H9 (cell line): ENCODE measurements around the gene ACVR2B. TPM values are rescaled to one million over a fixed set of nuclear protein-coding genes. Genes with fewer than 3 reads are reported as not detected.

ENCODE experiments used
- DNase-seq: peaks from one replicate; pipeline ENCODE4 v3.0.0-alpha.2; 2017
- H2AFZ ChIP-seq: one replicate; pipeline ENCODE4 v1.6.1; 2013; ENCODE audit warnings: mild to moderate bottlenecking, low read length, control low read depth, moderate library complexity
- H2AK5ac ChIP-seq: 2 replicates; pipeline ENCODE4 v1.6.1; 2013; ENCODE audit warnings: low read length, control low read depth, mixed read lengths; ENCODE audit not compliant: insufficient read length
- H2BK120ac ChIP-seq: one replicate; pipeline ENCODE4 v1.6.1; 2013; ENCODE audit warnings: low read depth, mild to moderate bottlenecking, low read length, control low read depth, inconsistent platforms; ENCODE audit not compliant: poor library complexity, severe bottlenecking
- H2BK12ac ChIP-seq: 2 replicates; pipeline ENCODE4 v1.6.1; 2013; ENCODE audit warnings: low read length, control low read depth, mixed read lengths, low read depth; ENCODE audit not compliant: insufficient read length
- H2BK15ac ChIP-seq: 2 replicates; pipeline ENCODE4 v1.6.1; 2013; ENCODE audit warnings: low read depth, low read length, control low read depth
- H2BK20ac ChIP-seq: one replicate; pipeline ENCODE4 v1.6.1; 2013; ENCODE audit warnings: low read depth, mild to moderate bottlenecking, low read length, control low read depth, inconsistent platforms; ENCODE audit not compliant: poor library complexity, severe bottlenecking
- H2BK5ac ChIP-seq: 2 replicates; pipeline ENCODE4 v1.6.1; 2013; ENCODE audit warnings: low read length, control low read depth, mixed read lengths; ENCODE audit not compliant: insufficient read length
- H3K14ac ChIP-seq: 2 replicates; pipeline ENCODE4 v1.6.1; 2013; ENCODE audit warnings: low read length, control low read depth; ENCODE audit not compliant: insufficient read depth
- H3K18ac ChIP-seq: 2 replicates; pipeline ENCODE4 v1.6.1; 2013; ENCODE audit warnings: low read depth, mild to moderate bottlenecking, mixed read lengths, low read length, control low read depth; ENCODE audit not compliant: insufficient read length
- H3K23ac ChIP-seq: 2 replicates; pipeline ENCODE4 v1.6.1; 2013; ENCODE audit warnings: low read length, control low read depth, mixed read lengths, low read depth; ENCODE audit not compliant: insufficient read length
- H3K23me2 ChIP-seq: 2 replicates; pipeline ENCODE4 v1.6.1; 2013; ENCODE audit warnings: low read depth, mild to moderate bottlenecking, mixed read lengths, low read length, control low read depth; ENCODE audit not compliant: insufficient read length, poor library complexity, severe bottlenecking
- H3K27ac ChIP-seq: 2 replicates; pipeline ENCODE4 v1.5.1; 2013; ENCODE audit warnings: low read length, control low read depth, mixed read lengths, low read depth; ENCODE audit not compliant: insufficient read length
- H3K27me3 ChIP-seq: 2 replicates; pipeline ENCODE4 v1.6.1; 2013; ENCODE audit warnings: low read length, control low read depth, inconsistent platforms; ENCODE audit not compliant: insufficient read depth
- H3K4ac ChIP-seq: 2 replicates; pipeline ENCODE4 v1.6.1; 2013; ENCODE audit warnings: low read depth, mild to moderate bottlenecking, control low read depth, inconsistent platforms, low read length, moderate library complexity
- H3K4me1 ChIP-seq: 2 replicates; pipeline ENCODE4 v1.6.1; 2013; ENCODE audit warnings: low read length, control low read depth, inconsistent platforms; ENCODE audit not compliant: insufficient read depth
- H3K4me2 ChIP-seq: 2 replicates; pipeline ENCODE4 v1.6.1; 2013; ENCODE audit warnings: low read length, control low read depth, mixed read lengths; ENCODE audit not compliant: insufficient read length, insufficient read depth
- H3K56ac ChIP-seq: 2 replicates; pipeline ENCODE4 v1.6.1; 2013; ENCODE audit warnings: low read depth, mild to moderate bottlenecking, mixed read lengths, low read length, control low read depth; ENCODE audit not compliant: insufficient read length
- H3K79me1 ChIP-seq: 2 replicates; pipeline ENCODE4 v1.6.1; 2013; ENCODE audit warnings: low read depth, mild to moderate bottlenecking, moderate library complexity, low read length, control low read depth, inconsistent platforms; ENCODE audit not compliant: insufficient read depth, poor library complexity, severe bottlenecking
- H3K79me2 ChIP-seq: 2 replicates; pipeline ENCODE4 v1.6.1; 2013; ENCODE audit warnings: low read length, control low read depth, inconsistent platforms; ENCODE audit not compliant: insufficient read depth
- H3K9ac ChIP-seq: 2 replicates; pipeline ENCODE4 v1.6.1; 2013; ENCODE audit warnings: low read length, control low read depth, mixed read lengths; ENCODE audit not compliant: insufficient read length; ENCODE audit errors: extremely low read depth
- H3K9me3 ChIP-seq: one replicate; pipeline ENCODE4 v1.6.1; 2013; ENCODE audit warnings: low read depth, low read length, inconsistent platforms; ENCODE audit not compliant: control insufficient read depth
- H3T11ph ChIP-seq: one replicate; pipeline ENCODE4 v1.6.1; 2013; ENCODE audit warnings: mild to moderate bottlenecking, low read length, control low read depth, inconsistent platforms
- H4K20me1 ChIP-seq: one replicate; pipeline ENCODE4 v1.6.1; 2013; ENCODE audit not compliant: control insufficient read depth, insufficient read length, insufficient read depth
- H4K5ac ChIP-seq: 2 replicates; pipeline ENCODE4 v1.6.1; 2013; ENCODE audit warnings: low read depth, mild to moderate bottlenecking, mixed read lengths, low read length, control low read depth; ENCODE audit not compliant: insufficient read length
- H4K8ac ChIP-seq: replicated peaks from 2 replicates; pipeline ENCODE4 v1.6.1; 2013; ENCODE audit warnings: low read length, control low read depth, mixed read lengths, low read depth; ENCODE audit not compliant: insufficient read length
- H4K91ac ChIP-seq: 2 replicates; pipeline ENCODE4 v1.6.1; 2013; ENCODE audit warnings: low read depth, mild to moderate bottlenecking, moderate library complexity, mixed read lengths, low read length, control low read depth; ENCODE audit not compliant: insufficient read length
- H3K27ac Mint-ChIP-seq, 3 experiments: 2 replicates in 2 of 3; 3 replicates in 1 of 3; pipeline ENCODE4 v1.8.0; 2020 to 2021; ENCODE audit warnings: mixed read lengths in 3 of 3, mild to moderate bottlenecking in 1 of 3, moderate library complexity in 1 of 3
- H3K27me3 Mint-ChIP-seq: 2 replicates; pipeline ENCODE4 v1.8.0; 2021; ENCODE audit warnings: low read depth, mild to moderate bottlenecking, moderate library complexity, mixed read lengths
- H3K36me3 Mint-ChIP-seq, 3 experiments: 2 replicates in 2 of 3; 3 replicates in 1 of 3; pipeline ENCODE4 v1.8.0; 2020 to 2021; ENCODE audit warnings: low read depth in 3 of 3, mixed read lengths in 3 of 3; ENCODE audit not compliant: insufficient read depth in 1 of 3
- H3K4me1 Mint-ChIP-seq, 2 experiments: 2 replicates each; pipeline ENCODE4 v1.8.0; 2020; ENCODE audit warnings: mixed read lengths in 2 of 2
- H3K4me3 Mint-ChIP-seq, 2 experiments: 2 replicates in 1 of 2; 3 replicates in 1 of 2; pipeline ENCODE4 v1.8.0; 2020 to 2021; ENCODE audit warnings: mild to moderate bottlenecking in 2 of 2, mixed read lengths in 2 of 2, moderate library complexity in 1 of 2
- H3K9me3 Mint-ChIP-seq, 2 experiments: 2 replicates in 1 of 2; 3 replicates in 1 of 2; pipeline ENCODE4 v1.8.0; 2020; ENCODE audit warnings: mild to moderate bottlenecking in 2 of 2, mixed read lengths in 2 of 2, moderate library complexity in 1 of 2
- CTCF ChIP-seq: fragments of 200-600 bp; sonication (generic); conservative IDR thresholded peaks from 3 replicates; pipeline ENCODE4 v1.8.0; 2021; ENCODE audit warnings: antibody characterized with exemption, mild to moderate bottlenecking
- whole genome bisulfite sequencing: extraction: QIAGEN DNeasy Blood & Tissue Kit; methylation state at CpG from one replicate; pipeline ENCODE4 v1.1.7; 2013; ENCODE audit warnings: missing lambda C conversion rate, low lambda C conversion rate, mixed read lengths; ENCODE audit not compliant: insufficient read length; ENCODE audit errors: extremely low coverage; 5-methylcytosine and 5-hydroxymethylcytosine counted together
- total RNA-seq: library from RNA; stranded (reverse); gene quantifications from 2 replicates; pipeline ENCODE4 v1.2.1, GENCODE V29; 2021

ACVR2B gene
- total RNA-seq, 1 experiment from 2014 or later: 105 TPM

GRCh38 chr3:38471260-38471857 is 17.7 kb downstream of the ACVR2B start:
- peaks cover 30% of the 10 kb centered on the region; the same call in 1 of the 2 replicates for H3K79me2 ChIP-seq
- H3K23ac ChIP-seq: no peak overlapping the region
- H3K79me1 ChIP-seq: peaks cover 3% of the 10 kb centered on the region
- H2BK5ac ChIP-seq: no peak overlapping the region
- no peaks in the 10 kb centered on the region for H3K9me3 ChIP-seq
- H3K27me3 ChIP-seq: no peaks in the 10 kb centered on the region
- H3K4me1 ChIP-seq: no peaks in the 10 kb centered on the region
- no peak overlapping the region for H3T11ph ChIP-seq
- H3K14ac ChIP-seq: no peak overlapping the region
- Mint-ChIP-seq H3K9me3 (peaks cover 28 to 37% of the 10 kb centered on the region in 2 experiments), H3K27me3 (no peaks in the 10 kb centered on the region), H3K36me3 (peaks cover 21 to 35% (median 26%) of the 10 kb centered on the region in 3 experiments), H3K27ac (no peak overlapping the region), H3K4me3 (no peak overlapping the region), H3K4me1 (peaks cover 14 to 15% of the 10 kb centered on the region in 2 experiments)
- H4K91ac ChIP-seq: no peak overlapping the region
- no peak overlapping the region for H3K56ac ChIP-seq
- no CpG with 5 or more reads among the region's 3 CpGs for WGBS
- H2AFZ ChIP-seq: no peak overlapping the region
- H3K18ac ChIP-seq: no peak overlapping the region
- H3K27ac ChIP-seq: no peak overlapping the region
- H2BK15ac ChIP-seq: no peak overlapping the region; the same call in 1 of the 2 replicates
- no peak overlapping the region for H3K4ac ChIP-seq
- no peak for DNase-seq
- H2BK12ac ChIP-seq: no peak overlapping the region
- TF ChIP-seq CTCF: no peak
- H2AK5ac ChIP-seq: no peak overlapping the region
- H2BK120ac ChIP-seq: no peak overlapping the region
- no peak overlapping the region for H3K4me2 ChIP-seq
- no peak overlapping the region for H2BK20ac ChIP-seq
- no peak overlapping the region for H3K9ac ChIP-seq
- peaks cover 2% of the 10 kb centered on the region for H4K20me1 ChIP-seq
- no peak overlapping the region for H4K8ac ChIP-seq
- no peak overlapping the region for H4K5ac ChIP-seq
- no peaks in the 10 kb centered on the region for H3K23me2 ChIP-seq
